Fibroblast of pulmonary artery (primary cell): ENCODE data around the gene DUSP14.

Source experiments
- DNase-seq: peaks from one replicate; pipeline ENCODE4 v3.0.0-alpha.2; 2010; ENCODE audit warnings: low read depth
- H3K4me3 ChIP-seq: replicated peaks from 2 replicates; pipeline ENCODE4 v1.5.1; 2011; ENCODE audit warnings: low read depth, mild to moderate bottlenecking, control low read depth, low read length, moderate library complexity
- TF ChIP-seq, protein P1 (sequence below): IDR thresholded peaks from 2 replicates; pipeline ENCODE4 v1.5.1; 2011; ENCODE audit warnings: mild to moderate bottlenecking, control low read depth, low read length, inconsistent platforms; ENCODE audit errors: missing control alignments

Gene DUSP14

DNA sequence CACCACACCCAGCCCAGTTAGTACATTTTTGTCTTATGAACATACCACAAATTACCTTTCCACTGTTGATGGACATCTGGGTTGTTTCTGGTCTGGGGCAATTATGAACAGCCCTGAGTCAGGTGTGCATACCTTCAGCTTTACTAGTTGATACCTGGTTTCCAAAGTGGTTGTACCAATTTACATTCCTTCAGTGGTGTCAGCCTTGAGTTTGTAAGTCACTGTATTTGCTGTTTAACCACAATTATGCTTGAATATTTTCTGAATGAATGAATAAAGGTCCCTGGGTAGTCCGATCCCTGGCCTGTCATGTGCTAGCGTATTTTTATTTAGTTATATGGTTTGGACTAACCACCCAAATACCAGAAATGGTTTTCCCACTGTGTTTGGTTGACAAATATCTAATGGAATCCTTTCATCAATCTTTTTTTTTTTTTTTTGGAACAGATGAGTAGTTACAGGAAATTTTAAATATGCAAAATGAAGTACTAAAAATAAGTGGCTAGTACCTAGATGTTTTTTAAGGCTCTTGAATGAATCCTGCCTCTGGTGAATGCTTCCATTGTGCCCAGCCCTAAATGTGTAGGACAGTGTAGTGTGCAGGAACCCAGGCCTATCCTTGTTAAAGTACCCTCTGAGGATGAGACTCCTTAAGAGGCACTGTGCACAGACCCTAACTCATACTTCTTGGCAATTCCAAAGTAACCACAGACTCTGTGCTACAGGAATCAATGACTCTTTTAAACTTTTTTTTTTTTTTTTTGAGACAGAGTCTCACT, 3.7 kb downstream of the DUSP14 start:
- TF ChIP-seq, protein P1, sequence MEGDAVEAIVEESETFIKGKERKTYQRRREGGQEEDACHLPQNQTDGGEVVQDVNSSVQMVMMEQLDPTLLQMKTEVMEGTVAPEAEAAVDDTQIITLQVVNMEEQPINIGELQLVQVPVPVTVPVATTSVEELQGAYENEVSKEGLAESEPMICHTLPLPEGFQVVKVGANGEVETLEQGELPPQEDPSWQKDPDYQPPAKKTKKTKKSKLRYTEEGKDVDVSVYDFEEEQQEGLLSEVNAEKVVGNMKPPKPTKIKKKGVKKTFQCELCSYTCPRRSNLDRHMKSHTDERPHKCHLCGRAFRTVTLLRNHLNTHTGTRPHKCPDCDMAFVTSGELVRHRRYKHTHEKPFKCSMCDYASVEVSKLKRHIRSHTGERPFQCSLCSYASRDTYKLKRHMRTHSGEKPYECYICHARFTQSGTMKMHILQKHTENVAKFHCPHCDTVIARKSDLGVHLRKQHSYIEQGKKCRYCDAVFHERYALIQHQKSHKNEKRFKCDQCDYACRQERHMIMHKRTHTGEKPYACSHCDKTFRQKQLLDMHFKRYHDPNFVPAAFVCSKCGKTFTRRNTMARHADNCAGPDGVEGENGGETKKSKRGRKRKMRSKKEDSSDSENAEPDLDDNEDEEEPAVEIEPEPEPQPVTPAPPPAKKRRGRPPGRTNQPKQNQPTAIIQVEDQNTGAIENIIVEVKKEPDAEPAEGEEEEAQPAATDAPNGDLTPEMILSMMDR, result no peak
- no peak overlapping the region for H3K4me3 ChIP-seq
- peak; percentile 69 for DNase-seq

DNA sequence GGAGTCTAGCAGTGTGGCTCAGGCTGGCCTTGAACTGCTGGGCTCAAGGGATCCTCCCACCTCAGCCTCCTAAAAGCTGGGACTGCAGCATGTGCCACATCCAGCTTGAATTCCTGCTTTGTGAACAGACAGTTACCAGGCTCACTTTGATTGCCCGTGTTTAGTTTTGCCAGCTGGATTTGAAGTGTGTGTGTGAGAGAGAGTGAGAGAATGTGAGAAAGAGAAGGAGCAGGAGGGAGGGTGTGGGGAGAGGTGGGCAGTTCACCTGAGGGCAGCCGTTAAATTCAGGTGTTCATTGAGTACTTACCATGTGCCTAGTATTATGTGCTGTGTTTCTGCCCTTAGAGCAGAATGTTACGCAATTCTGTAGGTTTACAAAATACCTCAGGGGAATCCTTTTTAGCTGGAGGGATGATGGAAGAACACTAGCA, 4.7 kb downstream of the DUSP14 start:
- no peak for DNase-seq
- no peak overlapping the region for H3K4me3 ChIP-seq
- TF ChIP-seq, protein P1, result no peak

DNA sequence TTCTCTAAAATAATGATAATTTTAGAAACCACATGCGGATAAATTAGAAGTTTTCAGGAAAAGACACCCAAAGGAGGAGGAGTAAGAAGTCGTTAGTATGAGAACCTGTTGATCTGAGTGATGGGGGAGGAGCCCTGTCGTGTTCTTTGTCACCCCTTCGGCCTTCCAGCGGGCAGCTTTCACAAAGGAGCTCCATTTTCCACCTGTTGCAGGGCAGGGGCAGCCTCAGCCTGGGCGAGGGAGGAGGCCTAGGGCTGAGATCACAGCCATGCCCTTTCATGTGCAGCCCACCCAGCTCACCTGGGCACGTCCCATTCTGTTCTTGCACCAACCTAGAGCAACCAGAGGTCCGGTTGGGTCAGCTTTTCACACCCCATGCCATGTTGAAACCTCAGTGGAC, 5.3 kb downstream of the DUSP14 start:
- TF ChIP-seq, protein P1, result no peak
- H3K4me3 ChIP-seq, result no peak overlapping the region
- DNase-seq, result no peak

DNA sequence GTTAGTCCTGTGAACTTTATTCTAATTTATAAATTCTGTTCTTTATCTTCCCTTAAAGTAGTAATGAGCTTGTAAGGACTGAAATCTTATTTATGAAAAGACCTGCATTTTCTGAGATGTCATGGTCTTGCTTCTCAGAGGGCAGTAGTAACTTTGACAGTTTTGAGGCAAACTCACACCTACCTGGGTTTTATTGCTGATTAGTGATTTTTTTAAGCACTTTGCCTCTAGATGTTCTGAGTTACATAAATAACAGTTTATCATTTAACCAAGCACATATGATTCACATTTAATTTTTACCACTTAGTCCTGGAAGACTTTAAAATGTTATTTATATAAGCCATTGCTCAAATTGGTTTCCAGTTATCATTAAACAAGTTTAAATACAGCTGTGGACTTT, 10.7 kb downstream of the DUSP14 start:
- no peak for DNase-seq
- no peak overlapping the region for H3K4me3 ChIP-seq
- TF ChIP-seq, protein P1, result no peak

DNA sequence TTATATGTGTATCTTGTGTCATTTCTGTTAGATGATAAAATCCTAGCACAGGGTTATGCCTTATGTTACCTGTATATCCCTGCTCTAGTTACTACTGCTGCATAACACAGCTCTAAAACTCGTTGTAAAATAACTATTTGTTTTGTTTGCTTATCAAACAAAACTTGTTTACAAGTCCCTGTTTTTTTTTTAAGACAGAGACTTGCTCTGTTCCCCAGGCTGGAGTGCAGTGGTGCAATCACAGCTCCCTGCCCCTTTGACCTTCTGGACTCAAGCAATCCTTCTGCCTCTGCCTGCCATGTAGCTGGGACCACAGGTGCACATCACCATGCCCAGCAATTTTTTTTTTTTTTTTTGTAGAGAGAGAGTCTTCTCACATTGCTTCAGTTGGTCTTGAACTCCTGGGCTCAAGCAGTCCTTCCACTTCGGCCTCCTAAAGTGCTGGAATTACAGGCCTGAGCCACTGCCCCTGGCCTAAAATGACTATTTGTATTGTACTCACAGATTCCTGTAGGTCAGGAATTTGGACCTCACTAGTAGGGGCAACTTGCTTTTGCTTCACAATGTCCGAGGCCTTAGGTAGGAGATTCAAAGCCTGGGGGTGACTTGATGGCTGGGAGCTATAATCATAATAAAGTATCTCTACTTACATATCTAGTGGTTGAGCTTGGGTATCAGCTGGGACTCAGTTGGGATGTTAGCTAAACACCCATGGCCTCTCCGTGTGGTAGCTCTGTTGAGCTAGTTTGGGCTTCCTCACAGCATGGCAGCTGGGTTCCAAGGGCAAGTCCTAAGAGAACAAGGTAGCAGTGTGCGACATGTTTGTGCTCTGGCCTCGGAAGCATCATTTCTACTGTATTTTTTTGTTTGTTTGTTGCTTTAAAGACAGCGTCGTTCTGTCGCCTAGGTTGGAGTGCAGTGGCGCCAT, 12.6 kb downstream of the DUSP14 start:
- no peak overlapping the region for H3K4me3 ChIP-seq
- no peak for DNase-seq
- TF ChIP-seq, protein P1, result no peak

DNA sequence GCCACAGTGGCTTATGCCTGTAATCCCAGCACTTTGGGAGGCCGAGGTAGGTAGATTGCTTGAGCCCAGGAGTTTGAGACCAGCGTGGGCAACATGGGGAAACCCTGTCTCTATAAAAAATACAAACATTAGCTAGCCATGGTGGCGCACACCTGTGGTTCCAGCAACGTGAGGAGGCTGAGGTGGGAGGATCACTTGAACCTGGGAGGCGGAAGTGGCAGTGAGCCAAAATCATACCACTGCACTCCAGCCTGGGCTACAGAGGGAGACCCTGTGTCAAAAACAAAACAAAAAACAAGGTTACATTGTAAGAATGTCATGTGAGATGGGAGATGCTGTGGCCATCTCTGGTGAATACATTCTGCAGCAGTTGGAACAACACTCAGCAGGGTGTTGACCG, 13.5 kb downstream of the DUSP14 start:
- TF ChIP-seq, protein P1, result no peak

More for the DNA sequence above, 13.5 kb downstream of the DUSP14 start:
- no peak for DNase-seq
- no peak overlapping the region for H3K4me3 ChIP-seq
